Measurements from ENCODE around the gene VAV2.

VAV2 gene

DNA sequence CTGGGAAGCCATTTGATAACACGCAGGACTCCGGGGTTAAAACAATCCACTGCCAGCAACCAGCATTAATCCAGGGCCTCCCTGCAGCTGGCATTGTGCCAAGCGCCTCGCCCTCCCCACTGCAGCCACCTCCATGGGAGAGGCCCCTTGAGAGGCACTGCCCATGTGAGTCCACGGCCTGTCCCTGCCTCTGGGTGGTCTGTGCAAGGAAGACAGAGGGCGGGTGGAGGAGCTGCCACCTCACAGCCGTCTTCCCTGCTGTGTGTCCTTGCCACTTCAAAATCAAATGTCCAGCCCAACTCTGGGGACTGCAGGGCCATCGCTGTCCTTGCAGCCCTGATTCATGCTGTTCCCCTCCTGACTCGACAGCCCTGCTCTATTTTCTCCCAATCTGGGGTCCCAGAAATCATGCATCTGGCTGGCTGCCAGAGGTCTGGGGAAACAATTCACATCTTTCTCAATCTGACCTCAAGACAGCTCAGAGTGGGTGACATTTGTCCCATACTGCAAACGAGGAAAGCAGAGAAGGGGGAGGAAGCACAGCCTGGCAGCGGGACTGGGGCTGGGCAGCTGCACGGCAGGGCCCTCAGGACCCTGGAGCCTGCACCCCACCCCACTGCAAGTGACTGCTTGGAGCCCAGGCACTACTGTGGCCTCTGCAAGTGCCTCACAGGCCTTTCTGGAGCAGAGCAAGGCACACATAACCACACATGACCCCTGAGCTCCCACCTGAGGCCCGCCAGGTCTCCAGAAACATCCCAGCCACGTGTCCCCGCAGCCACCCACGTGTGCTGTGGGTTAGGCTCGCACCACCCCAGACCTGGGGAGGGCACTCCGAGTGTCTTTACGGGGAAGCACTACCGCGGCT, 48.9 kb upstream of the VAV2 start:
- ATAC-seq = peak; percentile 30; the same call in 1 of the 3 replicates
- TF ChIP-seq SNAI2 (CRISPR knock-in tag; IDR thresholded peaks at IDR 0.05) (no peak), CREB5 (CRISPR knock-in tag; IDR thresholded peaks at IDR 0.05; ENCODE audit: low read depth) (no peak), ZFP30 (CRISPR knock-in tag; IDR thresholded peaks at IDR 0.05) (no peak), ARNTL (CRISPR knock-in tag; IDR thresholded peaks at IDR 0.05; ENCODE audit: borderline replicate concordance, low read depth) (no peak), TCF4 (CRISPR knock-in tag; IDR thresholded peaks at IDR 0.05; ENCODE audit: borderline replicate concordance) (no peak), RARB (CRISPR knock-in tag; IDR thresholded peaks at IDR 0.05) (no peak), CSRNP3 (CRISPR knock-in tag; IDR thresholded peaks at IDR 0.05) (no peak), ZNF70 (CRISPR knock-in tag; IDR thresholded peaks at IDR 0.05) (no peak), BACH2 (CRISPR knock-in tag; IDR thresholded peaks at IDR 0.05; ENCODE audit: borderline replicate concordance) (no peak)
- TF ChIP-seq, protein P1, sequence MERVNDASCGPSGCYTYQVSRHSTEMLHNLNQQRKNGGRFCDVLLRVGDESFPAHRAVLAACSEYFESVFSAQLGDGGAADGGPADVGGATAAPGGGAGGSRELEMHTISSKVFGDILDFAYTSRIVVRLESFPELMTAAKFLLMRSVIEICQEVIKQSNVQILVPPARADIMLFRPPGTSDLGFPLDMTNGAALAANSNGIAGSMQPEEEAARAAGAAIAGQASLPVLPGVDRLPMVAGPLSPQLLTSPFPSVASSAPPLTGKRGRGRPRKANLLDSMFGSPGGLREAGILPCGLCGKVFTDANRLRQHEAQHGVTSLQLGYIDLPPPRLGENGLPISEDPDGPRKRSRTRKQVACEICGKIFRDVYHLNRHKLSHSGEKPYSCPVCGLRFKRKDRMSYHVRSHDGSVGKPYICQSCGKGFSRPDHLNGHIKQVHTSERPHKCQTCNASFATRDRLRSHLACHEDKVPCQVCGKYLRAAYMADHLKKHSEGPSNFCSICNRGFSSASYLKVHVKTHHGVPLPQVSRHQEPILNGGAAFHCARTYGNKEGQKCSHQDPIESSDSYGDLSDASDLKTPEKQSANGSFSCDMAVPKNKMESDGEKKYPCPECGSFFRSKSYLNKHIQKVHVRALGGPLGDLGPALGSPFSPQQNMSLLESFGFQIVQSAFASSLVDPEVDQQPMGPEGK (CRISPR knock-in tag; IDR thresholded peaks at IDR 0.05; ENCODE audit: borderline replicate concordance) = no peak

- TF ChIP-seq, protein P1 (CRISPR knock-in tag; IDR thresholded peaks at IDR 0.05; ENCODE audit: borderline replicate concordance) = no peak
- TF ChIP-seq ZNF565 (CRISPR knock-in tag; conservative IDR thresholded peaks at IDR 0.05; ENCODE audit: low read depth) = no peak
- no peak for TF ChIP-seq POU6F1 (CRISPR knock-in tag; IDR thresholded peaks at IDR 0.05; ENCODE audit: borderline replicate concordance, low read depth)
- no peak for TF ChIP-seq CREB5 (CRISPR knock-in tag; IDR thresholded peaks at IDR 0.05; ENCODE audit: low read depth)
- TF ChIP-seq ZFP3 (CRISPR knock-in tag; IDR thresholded peaks at IDR 0.05) = no peak
- ATAC-seq = no peak
These were observed 48.0 kb upstream of the VAV2 start for GRCh38 chr9:134040176-134040565.

GRCh38 chr9:134039386-134040175, 47.5 kb upstream of the VAV2 start:
- TF ChIP-seq BACH2 (CRISPR knock-in tag; IDR thresholded peaks at IDR 0.05; ENCODE audit: borderline replicate concordance) (no peak), PPARA (CRISPR knock-in tag; IDR thresholded peaks at IDR 0.05; ENCODE audit: borderline replicate concordance) (no peak), ZFP3 (CRISPR knock-in tag; IDR thresholded peaks at IDR 0.05) (no peak), SNAI2 (CRISPR knock-in tag; IDR thresholded peaks at IDR 0.05) (no peak), CREB5 (CRISPR knock-in tag; IDR thresholded peaks at IDR 0.05; ENCODE audit: low read depth) (no peak), CSDC2 (CRISPR knock-in tag; IDR thresholded peaks at IDR 0.05) (no peak), ZC3H10 (CRISPR knock-in tag; IDR thresholded peaks at IDR 0.05) (no peak)
- ATAC-seq = no peak
